K562 (cell line): ENCODE data around the gene GGTLC2. TPM values are rescaled to one million over a fixed set of nuclear protein-coding genes. Genes with fewer than 3 reads are reported as not detected.

Experiments used
- PHF20 ChIP-seq: fragments of 450-650 bp; IDR thresholded peaks from 2 replicates; pipeline ENCODE4 v1.6.1; 2018; ENCODE audit not compliant: partially characterized antibody
- TGIF2 ChIP-seq: sonication (generic); formaldehyde crosslinking; IDR thresholded peaks from 2 replicates; pipeline ENCODE4 v1.8.1; 2022; ENCODE audit warnings: mild to moderate bottlenecking, missing genetic modification reagents, moderate library complexity
- polyA plus RNA-seq, 8 experiments: library from polyadenylated mRNA; depleted of rRNA in 4 of 8; stranded (reverse) in 5 of 8; unstranded in 3 of 8; fragments of >200 nt; fragmentation: Nextera tagmentation in 2 of 8; fragmentation: Illumina TruSeq in 1 of 8; extraction: Ambion mirVana in 2 of 8; extraction: Trizol in 1 of 8; gene quantifications; 2 replicates each; pipeline versions ENCODE4 v1.2.1 to v1.2.3, GENCODE V29; 2011 to 2014; ENCODE audit warnings: inconsistent platforms in 1 of 8, missing spikeins in 1 of 8
- total RNA-seq, 7 experiments: library from RNA; depleted of rRNA in 6 of 7; stranded (reverse); fragments of >200 nt in 6 of 7; fragmentation: Illumina TruSeq in 2 of 7; extraction: Trizol in 2 of 7; gene quantifications; 2 replicates each; pipeline versions ENCODE4 v1.2.1 to v1.2.3, GENCODE V29; 2011 to 2021; ENCODE audit warnings: low replicate concordance in 1 of 7
- TF ChIP-seq, protein P1 (sequence below), 2 experiments: fragments of 450-650 bp in 1 of 2; sonication (generic) in 1 of 2; formaldehyde crosslinking in 1 of 2; IDR thresholded peaks; 2 replicates each; pipeline versions ENCODE4 v1.7.1 to v1.9.0; 2016 to 2022; ENCODE audit warnings: inconsistent platforms in 1 of 2, mild to moderate bottlenecking in 1 of 2, missing genetic modification reagents in 1 of 2

The GGTLC2 gene
- total and polyA plus RNA-seq, 9 of the 15 experiments (the other 6 are each of a cell fraction or from before 2014, with no cell fraction given), result not detected

DNA sequence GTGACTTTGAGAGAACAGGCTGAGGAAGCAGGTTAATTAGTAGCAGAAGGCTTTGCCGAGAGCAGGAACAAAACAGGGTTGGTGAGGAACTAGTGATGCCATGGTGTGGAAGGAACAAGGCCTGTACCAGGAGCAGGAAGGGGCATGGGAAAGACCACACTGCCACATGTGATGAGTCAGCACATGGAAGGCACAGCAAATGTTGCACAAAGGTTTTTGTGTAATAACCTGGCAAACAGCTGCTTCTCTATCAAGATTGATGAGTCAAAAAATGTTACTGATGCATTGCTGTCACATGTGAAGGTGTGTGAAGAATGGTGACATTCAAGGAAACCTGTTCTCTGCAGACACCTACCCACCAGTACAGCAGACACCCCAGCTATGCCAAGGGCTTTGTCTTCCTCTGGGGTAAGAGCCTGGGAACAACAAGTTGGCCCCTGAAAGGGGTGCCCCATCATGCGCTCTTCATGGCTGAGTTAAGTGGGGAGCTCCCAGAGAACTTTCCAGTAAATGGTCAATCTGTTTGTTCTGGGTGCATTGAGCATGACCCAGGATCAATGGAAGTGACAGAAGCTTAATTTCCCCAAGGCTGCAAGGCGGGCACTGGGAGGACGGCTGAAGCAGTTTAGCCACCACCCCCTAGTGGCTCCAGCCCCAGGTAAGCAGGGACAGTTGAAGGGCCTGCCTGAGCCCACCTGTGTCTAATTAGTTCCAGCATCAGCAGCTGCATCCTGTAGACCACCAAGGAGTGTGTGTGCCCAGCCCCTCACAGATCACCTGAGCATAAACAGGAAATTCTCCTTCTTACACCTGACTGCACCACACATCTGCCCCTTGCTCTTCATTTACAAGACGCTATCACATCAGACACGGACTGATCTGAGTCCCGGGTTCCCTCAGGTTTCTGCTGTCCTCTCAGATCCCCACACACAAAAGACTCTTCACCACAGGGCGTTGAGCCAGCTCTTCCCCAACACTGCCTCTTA lies 47.6 kb downstream of the GGTLC2 start (continued):
- TF ChIP-seq, protein P1, sequence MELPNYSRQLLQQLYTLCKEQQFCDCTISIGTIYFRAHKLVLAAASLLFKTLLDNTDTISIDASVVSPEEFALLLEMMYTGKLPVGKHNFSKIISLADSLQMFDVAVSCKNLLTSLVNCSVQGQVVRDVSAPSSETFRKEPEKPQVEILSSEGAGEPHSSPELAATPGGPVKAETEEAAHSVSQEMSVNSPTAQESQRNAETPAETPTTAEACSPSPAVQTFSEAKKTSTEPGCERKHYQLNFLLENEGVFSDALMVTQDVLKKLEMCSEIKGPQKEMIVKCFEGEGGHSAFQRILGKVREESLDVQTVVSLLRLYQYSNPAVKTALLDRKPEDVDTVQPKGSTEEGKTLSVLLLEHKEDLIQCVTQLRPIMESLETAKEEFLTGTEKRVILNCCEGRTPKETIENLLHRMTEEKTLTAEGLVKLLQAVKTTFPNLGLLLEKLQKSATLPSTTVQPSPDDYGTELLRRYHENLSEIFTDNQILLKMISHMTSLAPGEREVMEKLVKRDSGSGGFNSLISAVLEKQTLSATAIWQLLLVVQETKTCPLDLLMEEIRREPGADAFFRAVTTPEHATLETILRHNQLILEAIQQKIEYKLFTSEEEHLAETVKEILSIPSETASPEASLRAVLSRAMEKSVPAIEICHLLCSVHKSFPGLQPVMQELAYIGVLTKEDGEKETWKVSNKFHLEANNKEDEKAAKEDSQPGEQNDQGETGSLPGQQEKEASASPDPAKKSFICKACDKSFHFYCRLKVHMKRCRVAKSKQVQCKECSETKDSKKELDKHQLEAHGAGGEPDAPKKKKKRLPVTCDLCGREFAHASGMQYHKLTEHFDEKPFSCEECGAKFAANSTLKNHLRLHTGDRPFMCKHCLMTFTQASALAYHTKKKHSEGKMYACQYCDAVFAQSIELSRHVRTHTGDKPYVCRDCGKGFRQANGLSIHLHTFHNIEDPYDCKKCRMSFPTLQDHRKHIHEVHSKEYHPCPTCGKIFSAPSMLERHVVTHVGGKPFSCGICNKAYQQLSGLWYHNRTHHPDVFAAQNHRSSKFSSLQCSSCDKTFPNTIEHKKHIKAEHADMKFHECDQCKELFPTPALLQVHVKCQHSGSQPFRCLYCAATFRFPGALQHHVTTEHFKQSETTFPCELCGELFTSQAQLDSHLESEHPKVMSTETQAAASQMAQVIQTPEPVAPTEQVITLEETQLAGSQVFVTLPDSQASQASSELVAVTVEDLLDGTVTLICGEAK (IDR thresholded peaks at IDR 0.05), result no peak
- TF ChIP-seq, protein P1 (CRISPR knock-in tag; IDR thresholded peaks at IDR 0.05), result 0 out of 2 replicates have a peak, but pooled peaks have one; percentile 21
- TF ChIP-seq TGIF2 (CRISPR knock-in tag) (no peak), PHF20 (peak; percentile 9)
